Measurements from ENCODE around the gene HIRIP3.

The HIRIP3 gene

DNA sequence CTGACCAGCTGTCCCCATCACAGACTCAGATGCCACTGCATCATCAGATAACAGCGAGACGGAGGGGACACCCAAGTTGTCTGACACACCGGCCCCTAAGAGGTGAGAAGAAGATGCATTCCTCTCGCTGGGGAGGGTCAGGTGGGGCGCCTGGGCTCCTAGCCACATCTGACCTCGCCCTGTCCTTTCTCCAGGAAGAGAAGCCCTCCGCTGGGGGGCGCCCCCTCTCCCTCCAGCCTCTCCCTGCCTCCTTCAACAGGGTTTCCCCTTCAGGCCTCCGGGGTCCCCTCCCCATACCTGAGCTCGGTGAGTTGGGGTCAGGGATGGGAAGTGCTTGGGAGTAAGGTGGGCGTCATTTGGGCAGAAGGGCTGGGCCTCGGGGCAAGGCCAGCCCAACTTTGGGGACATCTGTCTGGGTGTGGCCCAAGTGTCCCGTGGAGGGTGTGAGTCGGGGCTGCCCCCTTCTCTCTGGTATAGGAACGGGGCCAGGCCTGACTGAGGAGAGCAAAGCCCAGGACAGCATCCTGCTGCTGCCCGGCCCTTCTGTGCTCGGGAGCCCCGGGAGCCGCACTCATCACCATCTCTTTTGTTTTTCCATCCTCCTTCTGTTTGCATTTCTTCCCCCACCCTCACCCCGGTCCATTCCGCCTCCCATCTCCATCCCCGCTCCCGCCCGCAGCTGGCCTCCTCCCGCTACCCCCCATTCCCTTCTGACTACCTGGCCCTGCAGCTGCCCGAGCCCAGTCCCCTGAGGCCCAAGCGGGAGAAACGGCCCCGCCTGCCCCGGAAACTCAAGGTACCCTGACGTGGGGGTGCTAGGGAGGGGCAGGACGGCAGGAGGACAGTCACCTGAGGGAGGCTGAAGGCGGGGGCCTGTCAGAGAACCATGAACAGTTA lies 5.6 kb upstream of the HIRIP3 start:
- DNase-seq (ENCODE audit: low read depth in 1 of 2, low spot score in 1 of 2), result no peak

DNA sequence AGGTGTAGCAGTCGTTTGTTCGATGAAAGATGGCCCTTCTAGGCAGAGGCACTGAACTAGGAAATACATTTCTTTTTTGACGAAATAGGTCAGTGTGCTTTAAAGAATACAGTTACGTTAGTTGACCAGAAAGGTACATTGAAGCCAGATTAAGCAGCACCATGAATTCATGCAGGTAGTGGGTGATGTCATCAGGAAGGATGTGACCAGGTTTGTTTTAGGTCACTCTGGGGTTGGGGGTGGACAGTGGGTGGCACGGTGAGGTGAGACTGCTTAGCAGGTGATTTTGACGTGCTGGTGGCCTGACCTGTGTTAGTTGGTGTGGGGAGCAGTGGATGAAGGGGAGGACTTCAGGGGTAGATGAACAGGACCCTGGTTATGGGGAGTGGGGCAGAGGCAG lies 4.2 kb upstream of the HIRIP3 start:
- DNase-seq (ENCODE audit: low read depth in 1 of 2, low spot score in 1 of 2), result no peak

DNA sequence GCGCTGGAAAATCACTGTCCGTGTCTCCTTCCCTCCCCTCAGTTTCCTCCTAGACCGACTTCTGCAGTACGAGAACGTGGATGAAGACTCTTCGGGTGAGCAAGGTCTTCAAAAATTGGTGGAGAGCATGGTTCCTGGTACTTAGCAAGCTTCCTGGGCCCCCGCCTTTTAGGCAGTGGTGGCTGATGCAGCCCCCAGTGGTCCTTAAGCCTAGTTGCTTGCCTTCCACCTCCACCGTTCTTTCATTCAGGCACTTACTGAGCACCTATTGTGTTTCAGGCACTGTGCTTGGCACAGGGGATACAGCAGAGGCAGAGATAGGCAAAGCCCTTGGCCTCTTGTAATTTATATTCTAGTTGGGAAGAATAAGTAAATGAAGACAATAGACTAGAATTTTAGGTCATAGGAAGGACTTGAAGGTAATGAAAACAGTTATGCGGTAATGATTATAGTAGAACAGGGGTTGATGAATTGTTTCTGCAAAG lies 1.4 kb upstream of the HIRIP3 start:
- DNase-seq (ENCODE audit: low read depth in 1 of 2, low spot score in 1 of 2), result no peak

GRCh38 chr16:29995911-29996765 lies 721 bp upstream of the HIRIP3 start, which contains the start of gene INO80E:
TSS of gene INO80E (plus strand) at chr16:29996241. CDS start at chr16:29996311, 70 bp downstream.
- DNase-seq (ENCODE audit: low read depth in 1 of 2, low spot score in 1 of 2), result peak; percentile 99

GRCh38 chr16:29994600-29995323 lies 655 bp downstream of the HIRIP3 start:
- peak in 1 of 2 donors; percentile 58 for DNase-seq (ENCODE audit: low read depth in 1 of 2, low spot score in 1 of 2)

DNA sequence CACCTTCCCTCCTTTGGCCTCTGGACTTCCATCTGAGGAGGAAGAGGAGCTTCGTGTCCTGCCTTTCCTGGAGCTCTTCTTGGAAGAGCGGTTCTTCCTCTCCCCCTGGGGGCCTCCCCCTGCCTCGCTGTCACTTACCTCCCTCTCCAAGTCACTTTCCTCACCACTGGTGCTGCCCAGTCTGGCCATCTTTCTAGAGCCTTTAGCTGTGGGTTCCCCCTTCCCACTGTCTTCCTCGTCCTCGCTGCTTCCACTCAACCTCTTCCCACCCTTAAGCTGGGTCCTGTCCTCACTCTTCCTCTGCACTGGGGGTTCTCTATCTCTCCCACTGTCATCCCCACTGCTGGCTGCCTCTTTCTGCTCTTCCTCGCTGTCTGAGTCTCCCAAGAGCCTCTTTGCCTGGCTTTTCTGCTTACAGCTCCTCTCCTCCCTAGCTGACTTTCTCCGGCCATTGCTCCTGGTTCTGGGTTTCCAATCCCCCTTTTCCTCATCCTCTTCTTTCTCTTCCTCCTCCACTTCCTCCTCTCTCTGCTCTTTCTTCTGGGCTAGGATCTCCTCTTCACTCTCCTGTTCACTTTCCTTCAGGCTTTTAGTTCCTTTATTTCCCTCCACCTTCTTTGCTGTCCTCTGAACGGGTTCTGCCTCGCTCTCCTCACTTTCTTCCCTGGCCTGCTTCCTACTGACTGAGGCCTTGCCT lies 1.4 kb downstream of the HIRIP3 start:
- DNase-seq (ENCODE audit: low read depth in 1 of 2, low spot score in 1 of 2), result no peak

GRCh38 chr16:29993191-29993902 lies 2.1 kb downstream of the HIRIP3 start:
- DNase-seq (ENCODE audit: low read depth in 1 of 2, low spot score in 1 of 2), result no peak

- no peak for DNase-seq (ENCODE audit: low read depth in 1 of 2, low spot score in 1 of 2)
These were observed 3.0 kb downstream of the HIRIP3 start for GRCh38 chr16:29992344-29992967.

DNA sequence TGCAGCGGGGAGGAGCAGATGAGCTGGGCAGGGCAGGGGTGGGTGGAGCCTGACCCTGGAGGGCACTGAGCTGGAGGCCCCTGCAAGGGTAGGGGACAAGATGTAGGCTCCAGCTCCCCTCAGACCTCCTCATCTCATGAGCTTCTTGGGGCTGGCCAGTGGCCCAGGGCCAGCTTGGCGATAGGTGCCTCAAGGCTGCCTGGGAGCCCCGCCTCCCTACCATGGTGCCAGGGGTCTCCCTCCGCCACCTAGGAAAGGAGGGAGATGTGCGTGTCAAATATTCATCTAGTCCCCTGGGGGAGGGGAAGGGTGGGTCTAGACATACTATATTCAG lies 3.9 kb downstream of the HIRIP3 start:
- no peak for DNase-seq (ENCODE audit: low read depth in 1 of 2, low spot score in 1 of 2)

DNA sequence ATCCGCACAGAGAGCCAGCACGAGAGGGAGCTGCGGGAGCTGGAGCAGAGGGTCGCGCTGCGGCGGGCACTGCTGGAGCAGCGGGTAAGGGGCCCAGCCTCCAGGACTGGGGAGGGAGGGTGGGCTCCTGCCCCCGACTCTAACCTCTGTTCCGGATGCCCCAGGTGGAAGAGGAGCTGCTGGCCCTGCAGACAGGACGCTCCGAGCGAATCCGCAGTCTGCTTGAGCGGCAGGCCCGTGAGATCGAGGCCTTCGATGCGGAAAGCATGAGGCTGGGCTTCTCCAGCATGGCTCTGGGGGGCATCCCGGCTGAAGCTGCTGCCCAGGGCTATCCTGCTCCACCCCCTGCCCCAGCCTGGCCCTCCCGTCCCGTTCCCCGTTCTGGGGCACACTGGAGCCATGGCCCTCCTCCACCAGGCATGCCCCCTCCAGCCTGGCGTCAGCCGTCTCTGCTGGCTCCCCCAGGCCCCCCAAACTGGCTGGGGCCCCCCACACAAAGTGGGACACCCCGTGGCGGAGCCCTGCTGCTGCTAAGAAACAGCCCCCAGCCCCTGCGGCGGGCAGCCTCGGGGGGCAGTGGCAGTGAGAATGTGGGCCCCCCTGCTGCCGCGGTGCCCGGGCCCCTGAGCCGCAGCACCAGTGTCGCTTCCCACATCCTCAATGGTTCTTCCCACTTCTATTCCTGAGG lies 4.4 kb downstream of the HIRIP3 start:
- no peak for DNase-seq (ENCODE audit: low read depth in 1 of 2, low spot score in 1 of 2)

DNA sequence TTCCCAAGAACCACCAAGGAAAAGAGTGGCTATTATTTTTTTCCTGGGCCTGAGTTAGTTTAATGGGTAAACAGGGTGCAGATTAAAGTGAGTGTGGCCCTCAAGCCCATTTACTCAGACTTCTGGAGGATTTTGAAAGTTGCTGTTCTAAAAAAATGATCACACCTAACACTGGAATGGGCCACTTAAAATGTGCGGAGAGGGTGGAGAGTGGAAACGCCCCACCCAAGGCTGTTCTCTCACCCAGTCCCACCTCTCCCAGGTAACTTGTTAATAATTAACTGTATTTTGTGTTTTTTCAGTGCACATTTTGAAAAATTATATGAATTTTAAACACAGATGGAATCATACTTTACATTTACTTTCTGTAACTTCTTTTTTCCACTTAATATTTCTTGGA lies 5.4 kb downstream of the HIRIP3 start:
- no peak for DNase-seq (ENCODE audit: low read depth in 1 of 2, low spot score in 1 of 2)

GRCh38 chr16:29989111-29989858 lies 6.1 kb downstream of the HIRIP3 start:
- DNase-seq (ENCODE audit: low read depth in 1 of 2, low spot score in 1 of 2), result no peak

DNA sequence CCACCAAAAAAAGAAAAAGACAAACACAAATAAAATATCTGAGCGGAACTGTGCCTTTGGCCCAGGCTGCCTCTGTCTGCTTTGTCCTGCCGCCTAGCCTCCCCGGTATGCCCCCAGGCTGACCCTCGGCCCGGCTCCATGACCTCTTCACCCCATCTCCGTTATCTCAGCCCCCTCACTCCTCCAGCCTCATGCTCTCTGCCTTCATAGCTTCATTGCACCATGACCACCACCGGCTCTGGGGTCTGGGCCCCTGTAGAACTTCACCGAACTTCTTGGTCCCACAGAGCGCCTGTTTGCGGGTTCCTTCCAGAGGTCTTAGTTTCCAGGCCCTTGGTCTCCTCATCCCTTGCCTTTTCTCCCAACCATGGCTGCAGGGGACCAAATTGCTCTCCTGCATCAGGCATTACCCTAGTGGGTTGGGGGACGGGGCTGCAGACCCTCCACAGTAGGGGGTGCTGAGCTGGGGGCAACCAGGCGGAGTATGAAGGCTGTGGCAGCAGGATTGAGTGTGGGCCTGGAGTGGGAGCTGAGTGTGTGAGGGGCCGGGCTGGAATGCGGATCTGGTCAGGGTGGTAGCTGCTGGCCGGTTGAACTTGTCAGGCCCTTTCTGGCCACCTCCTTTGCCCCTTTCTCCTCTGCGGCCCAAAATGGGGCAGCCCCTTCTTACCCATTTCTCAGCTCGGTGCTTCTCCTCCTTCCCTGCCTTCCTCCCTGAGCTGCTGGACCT lies 6.9 kb downstream of the HIRIP3 start:
- no peak for DNase-seq (ENCODE audit: low read depth in 1 of 2, low spot score in 1 of 2)

- no peak for DNase-seq (ENCODE audit: low read depth in 1 of 2, low spot score in 1 of 2)
These were observed 7.9 kb downstream of the HIRIP3 start for GRCh38 chr16:29987371-29988085.

- no peak for DNase-seq (ENCODE audit: low read depth in 1 of 2, low spot score in 1 of 2)
These were observed 8.5 kb downstream of the HIRIP3 start for GRCh38 chr16:29986931-29987330.

GRCh38 chr16:29986231-29986630 lies 9.2 kb downstream of the HIRIP3 start:
- DNase-seq (ENCODE audit: low read depth in 1 of 2, low spot score in 1 of 2), result no peak

- no peak for DNase-seq (ENCODE audit: low read depth in 1 of 2, low spot score in 1 of 2)
These were observed 10.1 kb downstream of the HIRIP3 start for GRCh38 chr16:29985271-29985811.

Measured in stimulated activated CD4-positive, alpha-beta T cell treated with anti-CD3 and anti-CD28 coated beads, Interleukin-15, amount 100 ng/mL, for 1 hour (primary cell).